Spinal cord (tissue), 10 donors: Measurements from ENCODE around the gene MGMT. TPM values are rescaled to one million over a fixed set of nuclear protein-coding genes. Genes with fewer than 3 reads are reported as not detected.

Source experiments
- DNase-seq, 6 donors: peaks; one replicate each; pipeline versions ENCODE4 v3.0.0 to v3.0.0-alpha.2; 2013 to 2015; ENCODE audit warnings: low spot score in 6 of 6, low read depth in 4 of 6
- H3K27ac ChIP-seq: one replicate; pipeline ENCODE4 v1.5.1; 2013; ENCODE audit warnings: low read depth, low read length, control low read depth
- H3K27me3 ChIP-seq: one replicate; pipeline ENCODE4 v1.6.1; 2013; ENCODE audit warnings: low read length; ENCODE audit not compliant: control insufficient read depth, insufficient read depth
- H3K36me3 ChIP-seq: one replicate; pipeline ENCODE4 v1.6.1; 2013; ENCODE audit warnings: low read length; ENCODE audit not compliant: control insufficient read depth, insufficient read depth
- H3K4me1 ChIP-seq: one replicate; pipeline ENCODE4 v1.6.1; 2013; ENCODE audit warnings: low read length; ENCODE audit not compliant: control insufficient read depth, insufficient read depth
- H3K4me3 ChIP-seq: one replicate; pipeline ENCODE4 v1.5.1; 2013; ENCODE audit warnings: low read depth, low read length, control low read depth
- H3K9me3 ChIP-seq: one replicate; pipeline ENCODE4 v1.6.1; 2013; ENCODE audit warnings: low read length; ENCODE audit not compliant: control insufficient read depth, insufficient read depth
- WGBS: methylation state at CpG from one replicate; pipeline ENCODE4 v1.1.5; 2013; ENCODE audit warnings: missing lambda C conversion rate; ENCODE audit not compliant: insufficient coverage; 5-methylcytosine and 5-hydroxymethylcytosine counted together
- polyA plus RNA-seq, 2 donors: library from polyadenylated mRNA; unstranded; fragments of 120-200 nt; gene quantifications; one replicate each; pipeline ENCODE4 v1.2.1, GENCODE V29; 2013; ENCODE audit not compliant: insufficient read length in 2 of 2
- total RNA-seq, 2 donors: library from RNA; depleted of rRNA in 1 of 2; stranded (reverse); fragments of 120-200 nt in 1 of 2; fragments of >200 nt in 1 of 2; gene quantifications; one replicate each; pipeline versions ENCODE4 v1.2.3 to v1.2.4, GENCODE V29; 2013 to 2014
- donor health status: healthy.

Gene MGMT
- total and polyA plus RNA-seq, 4 donors: 10.4 to 31.9 (median 13.7) TPM

- no peak overlapping the region for H3K27ac ChIP-seq
- no peak overlapping the region for H3K4me3 ChIP-seq
- 99% methylated on average over 11 of the region's 13 CpGs for WGBS
- no peaks in the 10 kb centered on the region for H3K27me3 ChIP-seq
- DNase-seq: no peak
- H3K9me3 ChIP-seq: peaks cover 3% of the 10 kb centered on the region
- no peaks in the 10 kb centered on the region for H3K4me1 ChIP-seq
- H3K36me3 ChIP-seq: no peaks in the 10 kb centered on the region
These were observed 261.3 kb downstream of the MGMT start for GRCh38 chr10:129728246-129728820.

- H3K4me3 ChIP-seq: no peak overlapping the region
- DNase-seq: no peak
- no peaks in the 10 kb centered on the region for H3K4me1 ChIP-seq
- H3K36me3 ChIP-seq: no peaks in the 10 kb centered on the region
- peaks cover 3% of the 10 kb centered on the region for H3K9me3 ChIP-seq
- H3K27me3 ChIP-seq: no peaks in the 10 kb centered on the region
- WGBS: 93% methylated on average over 20 of the region's 21 CpGs
- no peak overlapping the region for H3K27ac ChIP-seq
These were observed 262.1 kb downstream of the MGMT start for GRCh38 chr10:129728905-129729795.

- no peaks in the 10 kb centered on the region for H3K36me3 ChIP-seq
- H3K27me3 ChIP-seq: no peaks in the 10 kb centered on the region
- H3K9me3 ChIP-seq: peaks cover 3% of the 10 kb centered on the region
- no peaks in the 10 kb centered on the region for H3K4me1 ChIP-seq
- no peak overlapping the region for H3K4me3 ChIP-seq
- peak in 1 of 6 donors; percentile 33 for DNase-seq
- H3K27ac ChIP-seq: no peak overlapping the region
- WGBS: 65% methylated on average over 10 of the region's 12 CpGs
These were observed 263.4 kb downstream of the MGMT start for GRCh38 chr10:129730272-129730992.

GRCh38 chr10:129730993-129731325, 263.9 kb downstream of the MGMT start:
- no peaks in the 10 kb centered on the region for H3K36me3 ChIP-seq
- no peaks in the 10 kb centered on the region for H3K27me3 ChIP-seq
- no peak overlapping the region for H3K4me3 ChIP-seq
- H3K4me1 ChIP-seq: no peaks in the 10 kb centered on the region
- H3K9me3 ChIP-seq: peaks cover 3% of the 10 kb centered on the region
- DNase-seq: no peak
- no peak overlapping the region for H3K27ac ChIP-seq
- 75% methylated on average over 8 of the region's 10 CpGs for WGBS

- H3K9me3 ChIP-seq: no peaks in the 10 kb centered on the region
- no peaks in the 10 kb centered on the region for H3K27me3 ChIP-seq
- H3K27ac ChIP-seq: no peak overlapping the region
- no peaks in the 10 kb centered on the region for H3K36me3 ChIP-seq
- H3K4me1 ChIP-seq: no peaks in the 10 kb centered on the region
- H3K4me3 ChIP-seq: no peak overlapping the region
- 86% methylated on average over 15 of the region's 15 CpGs for WGBS
- DNase-seq: no peak
These were observed 273.7 kb downstream of the MGMT start for GRCh38 chr10:129740532-129741279.

- Histone ChIP-seq H3K4me1 (no peaks in the 10 kb centered on the region), H3K27ac (no peak overlapping the region), H3K36me3 (no peaks in the 10 kb centered on the region), H3K9me3 (no peaks in the 10 kb centered on the region), H3K27me3 (no peaks in the 10 kb centered on the region), H3K4me3 (no peak overlapping the region)
- 94% methylated on average over 17 of the region's 19 CpGs for WGBS
- no peak for DNase-seq
These were observed 274.4 kb downstream of the MGMT start for GRCh38 chr10:129741280-129741977.

- Histone ChIP-seq H3K27ac (no peak overlapping the region), H3K9me3 (no peaks in the 10 kb centered on the region), H3K4me1 (no peaks in the 10 kb centered on the region), H3K4me3 (no peak overlapping the region), H3K27me3 (no peaks in the 10 kb centered on the region), H3K36me3 (no peaks in the 10 kb centered on the region)
- no peak for DNase-seq
- 96% methylated on average over 19 of the region's 19 CpGs for WGBS
These were observed 275.1 kb downstream of the MGMT start for GRCh38 chr10:129741978-129742741.

- H3K27ac ChIP-seq: no peak overlapping the region
- 95% methylated on average over 26 of the region's 30 CpGs for WGBS
- peaks cover 5% of the 10 kb centered on the region for H3K9me3 ChIP-seq
- H3K4me1 ChIP-seq: no peaks in the 10 kb centered on the region
- no peak overlapping the region for H3K4me3 ChIP-seq
- H3K27me3 ChIP-seq: no peaks in the 10 kb centered on the region
- no peaks in the 10 kb centered on the region for H3K36me3 ChIP-seq
- no peak for DNase-seq
These were observed 275.9 kb downstream of the MGMT start for GRCh38 chr10:129742742-129743550.
